Body of pancreas (tissue), 4 donors: ENCODE data around the gene TCFL5.

Experiments
- CTCF ChIP-seq, 7 experiments: fragments of 450-650 bp in 4 of 7; fragments of 200-600 bp in 3 of 7; sonication (generic) in 3 of 7; IDR thresholded peaks; one replicate each; pipeline ENCODE4 v1.5.1; 2016 to 2019; ENCODE audit warnings: antibody characterized with exemption in 7 of 7
- POLR2A ChIP-seq, 3 donors: fragments of 450-650 bp; IDR thresholded peaks; one replicate each; pipeline ENCODE4 v1.6.1; 2016; ENCODE audit warnings: antibody characterized with exemption in 3 of 3, mild to moderate bottlenecking in 2 of 3

GRCh38 chr20:62804627-62805154, 56.9 kb downstream of the TCFL5 start, which contains the start of gene OGFR:
- TF ChIP-seq CTCF (IDR thresholded peaks at IDR 0.05) (no peak), POLR2A (IDR thresholded peaks at IDR 0.05) (peak in 1 of 3 donors; percentile 46)
